Activated naive CD8-positive, alpha-beta T cell treated with anti-CD3 and anti-CD28 coated beads, Interleukin-2, amount 50 U/mL, for 16 hours (primary cell): Measurements from ENCODE around the gene ADGRL1.
"Not testable (repeated sequence)": the region's sequence is repeated elsewhere in the genome, so short reads cannot be mapped to it uniquely, and the experiment has no call there.

Experiments
- DNase-seq: peaks from one replicate; pipeline ENCODE4 v3.0.0-alpha.2; 2020; ENCODE audit warnings: low read depth, low spot score

The ADGRL1 gene

DNA sequence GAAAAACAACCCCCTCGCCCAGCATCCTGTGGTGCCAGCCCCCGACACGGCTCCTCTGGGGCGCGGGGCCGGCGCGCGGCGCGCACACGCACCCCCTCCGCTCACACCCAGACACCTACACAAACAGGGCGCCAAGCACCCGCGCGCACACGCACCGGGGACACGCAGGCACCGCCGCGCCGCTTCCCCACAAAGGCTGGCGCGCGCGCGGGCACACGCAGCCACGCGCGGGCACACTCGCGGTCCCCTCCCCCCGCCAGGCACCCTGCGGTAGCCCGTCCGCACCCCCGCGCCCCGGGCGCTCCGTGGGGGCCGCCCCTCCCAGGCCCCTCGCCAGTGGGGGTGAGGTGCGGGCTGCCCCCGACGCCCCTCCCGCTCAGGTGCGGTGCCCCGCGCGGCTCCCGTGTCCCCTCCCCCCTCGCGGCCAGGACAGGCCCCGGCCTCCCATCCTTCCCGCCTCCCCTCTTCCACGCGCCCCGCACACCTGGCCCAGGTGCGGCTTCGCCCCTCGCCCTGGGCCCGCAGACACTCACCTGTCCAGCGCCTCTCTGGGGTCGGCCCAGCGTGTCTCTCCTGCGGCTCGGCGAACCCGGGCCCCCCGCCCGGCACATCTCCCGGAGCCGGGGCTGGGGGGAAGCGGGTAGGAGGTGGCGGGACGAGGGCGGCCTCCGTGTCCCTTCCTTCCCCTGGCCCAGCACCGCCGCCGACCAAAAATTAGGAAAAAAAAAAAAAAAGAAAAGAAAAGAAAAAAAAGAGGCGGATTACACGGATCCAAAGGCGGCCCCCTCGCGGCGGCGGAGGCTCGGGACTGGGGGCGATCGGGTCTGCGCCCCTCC, at the start of gene ADGRL1:
ADGRL1 (minus strand) TSS at position 718 of the 836 bp plus-strand sequence. CDS start 22,567 bp downstream, outside the sequence.
- DNase-seq = not testable (repeated sequence)

GRCh38 chr19:14255316-14255715, 49.3 kb upstream of the ADGRL1 start:
- not testable (repeated sequence) for DNase-seq

DNA sequence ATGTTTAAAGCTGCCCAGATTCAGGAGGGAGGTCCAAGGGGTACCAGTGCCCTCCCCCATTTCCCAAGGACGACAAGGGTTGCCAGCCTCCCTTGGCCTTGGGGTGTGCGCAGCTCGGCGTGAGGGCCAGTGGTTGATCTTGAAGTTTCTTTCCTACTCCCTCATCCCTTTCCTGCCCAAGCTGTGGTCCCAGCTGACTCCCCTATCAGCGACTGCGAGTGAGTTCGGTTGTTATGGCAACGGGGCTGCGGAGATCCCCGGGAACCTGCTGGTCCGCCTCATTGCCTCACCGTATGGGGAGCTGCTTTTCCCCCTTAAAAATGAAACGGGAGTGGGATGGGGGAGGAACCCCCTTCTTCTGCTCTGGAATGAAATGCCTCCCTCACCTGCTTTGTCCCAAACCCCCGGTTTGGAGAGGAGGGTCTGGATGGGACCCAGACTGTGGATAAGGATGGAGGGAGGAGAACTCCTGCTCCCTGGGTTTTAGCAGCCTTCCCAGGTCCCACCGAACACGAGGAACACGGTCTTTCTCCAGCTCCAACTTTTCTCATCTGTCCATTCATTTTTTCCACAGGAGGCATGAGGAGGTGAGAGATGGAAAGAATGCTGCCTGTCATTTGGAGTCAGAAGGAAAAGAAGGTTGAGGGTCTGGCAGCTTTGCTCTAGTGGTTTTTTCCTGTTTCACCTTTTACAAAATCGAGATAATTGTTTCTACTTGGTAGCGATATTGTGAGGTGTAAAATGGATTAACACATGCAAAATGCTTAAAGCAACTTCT, 48.0 kb upstream of the ADGRL1 start:
- DNase-seq = not testable (repeated sequence)

DNA sequence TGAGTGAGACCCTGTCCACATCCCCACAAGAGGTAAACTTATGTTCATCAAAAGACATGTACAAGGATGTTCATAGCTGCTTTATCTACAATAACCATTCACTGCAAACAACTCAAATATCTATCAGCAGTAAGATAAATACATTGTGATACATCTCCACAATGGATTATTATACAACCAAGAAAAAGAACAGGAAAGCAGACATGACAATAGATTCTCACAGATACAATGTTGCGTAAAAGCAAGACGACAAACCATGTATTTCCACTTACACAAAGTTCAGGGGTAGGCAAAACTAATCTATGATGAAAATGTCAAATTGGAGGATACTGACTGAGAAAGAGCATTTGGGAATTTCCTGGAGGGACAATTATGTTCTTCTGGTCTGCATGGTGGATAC, 46.2 kb upstream of the ADGRL1 start:
- not testable (repeated sequence) for DNase-seq

DNA sequence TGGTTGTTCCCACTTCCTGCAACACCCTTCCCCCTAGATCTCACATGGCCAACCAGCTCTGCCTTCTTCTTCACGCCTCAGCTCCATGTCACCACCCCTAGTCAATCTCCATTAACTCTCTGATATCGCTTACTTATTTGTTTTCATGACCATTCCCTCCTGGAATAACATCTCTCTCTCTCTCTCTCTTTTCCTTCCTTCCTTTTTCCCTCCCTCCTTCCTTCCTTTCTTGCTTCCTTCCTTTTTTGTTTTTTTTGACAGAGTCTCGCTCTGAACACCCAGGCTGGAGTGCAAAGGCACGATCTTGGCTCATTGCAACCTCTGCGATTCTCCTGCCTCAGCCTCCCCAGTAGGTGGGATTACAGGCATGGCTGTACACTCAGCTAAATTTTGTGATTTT, 44.9 kb upstream of the ADGRL1 start:
- DNase-seq = no peak

DNA sequence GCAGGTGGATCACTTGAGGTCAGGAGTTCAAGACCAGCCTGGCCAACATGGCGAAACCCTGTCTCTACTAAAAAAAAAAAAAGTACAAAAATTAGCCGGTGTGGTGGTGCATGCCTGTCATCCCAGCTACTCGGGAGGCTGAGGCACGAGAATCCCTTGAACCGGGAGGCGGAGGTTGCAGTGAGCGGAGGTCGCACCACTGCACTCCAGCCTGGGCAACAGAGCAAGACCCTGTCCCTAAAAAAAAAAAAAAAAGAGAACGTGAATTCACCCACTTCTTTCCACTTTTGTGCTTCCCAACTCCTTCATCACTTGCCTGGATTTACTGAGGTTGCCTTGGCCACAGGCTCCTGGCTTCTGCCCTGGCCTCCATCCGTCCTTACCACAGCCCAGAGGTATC, 44.3 kb upstream of the ADGRL1 start:
- DNase-seq = not testable (repeated sequence)

DNA sequence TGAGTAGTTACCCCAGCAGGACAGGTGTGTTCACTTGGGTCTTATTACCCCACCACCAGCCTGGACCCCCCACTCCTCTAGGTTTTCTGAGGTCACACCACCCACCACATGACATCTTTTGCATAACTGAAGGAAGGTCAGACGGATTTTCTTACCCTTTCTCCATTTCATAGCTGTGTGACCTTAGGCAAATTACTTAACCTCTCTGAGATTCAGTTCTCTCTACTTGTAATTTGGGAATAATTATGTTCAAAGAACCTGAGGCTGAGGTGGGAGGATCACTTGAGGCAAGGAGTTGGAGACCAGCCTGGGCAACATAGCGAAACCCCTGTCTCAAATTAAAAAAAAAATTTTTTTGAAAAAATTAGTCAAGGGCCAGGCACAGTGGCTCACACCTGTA, 43.9 kb upstream of the ADGRL1 start:
- DNase-seq = not testable (repeated sequence)

GRCh38 chr19:14249012-14249754, 43.2 kb upstream of the ADGRL1 start:
- DNase-seq = not testable (repeated sequence)

GRCh38 chr19:14248578-14249011, 42.6 kb upstream of the ADGRL1 start:
- DNase-seq = peak; percentile 4

DNA sequence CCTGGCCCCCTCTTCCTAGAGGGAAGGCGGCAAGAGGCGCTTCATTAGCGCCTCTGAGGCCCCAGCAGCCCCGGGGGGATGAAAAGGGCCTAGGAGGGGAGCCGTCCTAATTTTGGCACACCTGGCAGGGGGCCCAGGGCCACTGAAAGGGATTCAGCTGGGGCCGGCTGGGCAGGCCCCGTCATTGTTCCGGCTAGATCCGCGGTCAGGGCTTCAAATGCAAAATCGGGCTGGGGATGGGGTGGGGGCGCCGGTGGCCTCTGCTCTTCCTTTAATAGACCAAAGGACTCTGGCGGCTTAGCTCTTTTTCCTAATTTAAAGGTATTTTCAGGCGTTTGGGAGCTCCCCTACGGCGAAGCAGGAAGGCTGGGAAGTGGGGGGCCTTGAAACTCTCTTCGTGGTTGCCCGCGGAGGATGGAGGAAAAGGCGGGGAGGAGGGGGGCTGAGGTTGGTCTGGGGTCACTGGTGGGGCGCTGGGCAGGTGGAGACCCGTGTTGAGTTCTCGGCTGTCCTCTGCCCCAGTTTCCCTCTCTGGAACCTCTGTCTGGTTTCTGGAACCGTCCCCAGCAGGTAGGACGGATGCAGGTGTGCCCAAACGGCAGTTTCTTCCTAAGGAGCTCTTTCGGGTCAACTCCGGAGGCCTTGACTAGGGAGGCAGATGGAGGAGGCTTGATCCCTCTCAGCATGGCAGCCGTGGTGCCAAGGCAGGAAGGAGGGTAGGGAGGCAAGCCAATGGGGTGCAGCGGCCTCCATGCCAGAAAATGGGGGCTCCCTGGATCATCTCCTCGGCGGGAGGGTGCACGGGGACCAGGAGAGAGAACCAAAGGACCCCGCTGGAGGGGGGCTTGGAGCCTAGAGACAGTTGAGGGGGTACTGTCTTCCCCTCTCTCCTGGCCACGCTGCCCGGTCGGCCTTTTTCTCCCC, 41.8 kb upstream of the ADGRL1 start:
- not testable (repeated sequence) for DNase-seq

- not testable (repeated sequence) for DNase-seq
Observed at GRCh38 chr19:14247205-14247547, 41.2 kb upstream of the ADGRL1 start.

GRCh38 chr19:14244393-14244792, 38.4 kb upstream of the ADGRL1 start:
- not testable (repeated sequence) for DNase-seq

DNA sequence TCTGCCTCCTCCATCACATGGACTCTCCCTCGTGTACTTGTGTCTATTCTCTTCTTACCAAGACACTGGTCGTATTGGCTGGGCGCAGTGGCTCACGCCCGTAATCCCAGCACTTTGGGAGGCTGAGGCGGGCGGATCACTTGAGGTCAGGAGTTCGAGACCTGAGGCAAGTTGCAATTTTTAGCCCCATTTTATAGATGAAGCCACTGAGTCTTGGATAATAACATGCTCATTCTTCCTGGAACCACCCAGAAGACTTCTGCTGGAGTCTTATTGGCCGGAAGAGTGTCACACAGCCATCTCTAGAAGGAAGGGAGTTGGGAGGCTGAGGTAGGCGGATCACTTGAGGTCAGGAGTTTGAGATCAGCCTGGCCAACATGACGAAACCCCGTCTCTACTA, 37.7 kb upstream of the ADGRL1 start:
- DNase-seq = not testable (repeated sequence)

GRCh38 chr19:14237014-14237941, 31.3 kb upstream of the ADGRL1 start:
- DNase-seq = no peak

GRCh38 chr19:14232945-14233344, 27.0 kb upstream of the ADGRL1 start:
- DNase-seq = not testable (repeated sequence)

DNA sequence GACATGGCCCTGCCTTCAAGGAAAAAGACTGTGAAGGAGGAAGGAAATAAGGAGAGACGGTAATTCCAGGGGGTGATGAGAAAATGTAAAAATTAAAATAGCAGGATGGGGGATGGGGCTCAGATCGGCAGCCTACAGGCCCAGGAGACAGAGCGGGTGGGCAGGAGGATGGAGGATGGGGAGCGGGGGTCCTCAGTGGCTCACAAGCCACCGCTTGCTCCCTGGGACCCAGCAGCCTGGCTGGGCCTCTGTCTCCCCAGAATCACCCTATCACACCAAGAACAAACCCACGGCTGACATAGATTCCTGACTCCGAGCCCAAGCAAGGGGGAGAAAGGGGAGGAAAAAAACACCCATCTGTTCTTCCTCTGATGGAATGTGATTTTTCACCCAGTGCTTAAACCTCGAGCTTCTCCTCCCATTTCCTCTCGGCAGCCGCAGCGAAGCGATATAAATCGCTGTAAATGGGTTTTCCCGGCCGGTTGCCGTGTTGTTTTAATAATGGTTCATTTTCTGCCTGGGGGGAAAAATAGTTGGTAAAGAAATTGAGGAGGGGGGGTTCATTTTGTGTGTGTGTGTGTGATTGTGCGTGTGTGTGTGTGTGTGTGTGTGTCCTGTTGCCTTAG, 22.6 kb upstream of the ADGRL1 start:
- DNase-seq = not testable (repeated sequence)

DNA sequence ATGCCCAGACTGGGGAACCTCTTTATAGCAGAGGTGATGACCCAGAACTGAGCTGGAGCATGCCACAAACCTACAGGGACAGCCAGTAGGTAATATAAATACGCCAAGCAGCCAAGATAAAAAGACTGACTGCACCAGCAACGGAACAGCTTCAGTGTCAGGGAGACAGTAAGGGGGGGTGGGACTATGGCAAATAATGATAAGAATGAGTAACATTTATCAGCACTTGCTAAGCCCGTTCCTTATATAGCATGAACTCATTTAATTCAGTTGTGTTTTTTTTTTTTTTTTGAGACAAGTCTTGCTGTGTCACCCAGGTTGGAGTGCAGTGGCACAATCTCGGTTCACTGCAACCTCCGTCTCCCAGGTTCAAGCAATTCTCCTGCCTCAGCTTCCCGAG, 20.5 kb upstream of the ADGRL1 start:
- DNase-seq = not testable (repeated sequence)

- no peak for DNase-seq
Observed at GRCh38 chr19:14222886-14223285, 16.9 kb upstream of the ADGRL1 start.

GRCh38 chr19:14221345-14221744, 15.4 kb upstream of the ADGRL1 start:
- not testable (repeated sequence) for DNase-seq
